HepG2 (cell line): ENCODE measurements around the gene SLC25A45. TPM values are rescaled to one million over a fixed set of nuclear protein-coding genes. Genes with fewer than 3 reads are reported as not detected.

ENCODE experiments used
- JDP2 ChIP-seq: sonication (generic); formaldehyde crosslinking; IDR thresholded peaks from 2 replicates; pipeline ENCODE4 v1.8.1; 2022; ENCODE audit warnings: missing genetic modification reagents, borderline replicate concordance
- KLF11 ChIP-seq: IDR thresholded peaks from 2 replicates; pipeline ENCODE4 v1.6.1; 2016; ENCODE audit warnings: missing compliant biosample characterization
- KLF9 ChIP-seq: IDR thresholded peaks from 2 replicates; pipeline ENCODE4 v1.6.1; 2016; ENCODE audit warnings: low read depth
- MTA3 ChIP-seq: sonication (generic); formaldehyde crosslinking; IDR thresholded peaks from 2 replicates; pipeline ENCODE4 v1.4.0; 2020; ENCODE audit warnings: missing genetic modification reagents
- NCOA1 ChIP-seq: sonication (generic); formaldehyde crosslinking; IDR thresholded peaks from 2 replicates; pipeline ENCODE4 v1.9.0; 2021; ENCODE audit warnings: missing genetic modification reagents
- RBM22 ChIP-seq: fragments of 200-400 bp; formaldehyde crosslinking; optimal IDR thresholded peaks from 2 replicates; pipeline ENCODE3; 2017; ENCODE audit warnings: mild to moderate bottlenecking, low read length, moderate library complexity
- SP5 ChIP-seq: IDR thresholded peaks from 2 replicates; pipeline ENCODE4 v1.6.1; 2016; ENCODE audit warnings: low read depth, borderline replicate concordance
- STAT5B ChIP-seq: sonication (generic); formaldehyde crosslinking; IDR thresholded peaks from 2 replicates; pipeline ENCODE4 v1.4.0; 2020; ENCODE audit warnings: missing genetic modification reagents
- TBX2 ChIP-seq: sonication (generic); formaldehyde crosslinking; IDR thresholded peaks from 2 replicates; pipeline ENCODE4 v1.5.0; 2020; ENCODE audit warnings: missing genetic modification reagents, mild to moderate bottlenecking, borderline replicate concordance
- ZBTB8A ChIP-seq: sonication (generic); formaldehyde crosslinking; IDR thresholded peaks from 2 replicates; pipeline ENCODE4 v1.4.0; 2020; ENCODE audit warnings: mild to moderate bottlenecking, low read depth, missing genetic modification reagents, borderline replicate concordance
- ZNF282 ChIP-seq: fragments of 450-650 bp; IDR thresholded peaks from 2 replicates; pipeline ENCODE4 v1.6.1; 2018; ENCODE audit not compliant: partially characterized antibody
- ZNF343 ChIP-seq: sonication (generic); formaldehyde crosslinking; IDR thresholded peaks from 2 replicates; pipeline ENCODE4 v1.4.0; 2020; ENCODE audit warnings: mild to moderate bottlenecking, missing genetic modification reagents
- ZNF550 ChIP-seq: sonication (generic); formaldehyde crosslinking; IDR thresholded peaks from 2 replicates; pipeline ENCODE4 v1.4.0; 2020; ENCODE audit warnings: mild to moderate bottlenecking, missing genetic modification reagents, borderline replicate concordance
- ZNF644 ChIP-seq: IDR thresholded peaks from 2 replicates; pipeline ENCODE4 v1.6.1; 2016; ENCODE audit warnings: low read depth
- ZNF709 ChIP-seq: sonication (generic); formaldehyde crosslinking; IDR thresholded peaks from 2 replicates; pipeline ENCODE4 v1.5.0; 2020; ENCODE audit warnings: mild to moderate bottlenecking, missing genetic modification reagents
- ZNF747 ChIP-seq: sonication (generic); formaldehyde crosslinking; IDR thresholded peaks from 2 replicates; pipeline ENCODE4 v1.8.1; 2023; ENCODE audit warnings: missing genetic modification reagents, mild to moderate bottlenecking, borderline replicate concordance
- ZNF841 ChIP-seq: sonication (generic); formaldehyde crosslinking; IDR thresholded peaks from 2 replicates; pipeline ENCODE4 v1.8.1; 2023; ENCODE audit warnings: missing genetic modification reagents, borderline replicate concordance
- ZSCAN12 ChIP-seq: sonication (generic); formaldehyde crosslinking; IDR thresholded peaks from 2 replicates; pipeline ENCODE4 v1.9.0; 2021; ENCODE audit warnings: mild to moderate bottlenecking, missing genetic modification reagents
- polyA plus RNA-seq, 8 experiments: library from polyadenylated mRNA; depleted of rRNA in 3 of 8; stranded (reverse) in 7 of 8; unstranded in 1 of 8; fragments of >200 nt; fragmentation: Illumina TruSeq in 4 of 8; extraction: Trizol in 4 of 8; gene quantifications; 2 replicates each; pipeline versions ENCODE4 v1.2.1 to v1.2.3, GENCODE V29; 2011 to 2016; ENCODE audit warnings: low read depth in 4 of 8, missing spikeins in 1 of 8, mixed read lengths in 1 of 8; ENCODE audit not compliant: insufficient read depth in 1 of 8
- total RNA-seq, 5 experiments: library from RNA; depleted of rRNA; stranded (reverse); fragments of >200 nt; fragmentation: Illumina TruSeq; extraction: Trizol; gene quantifications; 2 replicates each; pipeline ENCODE4 v1.2.3, GENCODE V29; 2016; ENCODE audit warnings: low read depth in 1 of 5
- TF ChIP-seq, protein P1 (sequence below): sonication (generic); formaldehyde crosslinking; conservative IDR thresholded peaks from 2 replicates; pipeline ENCODE4 v1.8.0; 2022; ENCODE audit warnings: mild to moderate bottlenecking, moderate library complexity, missing genetic modification reagents
- TF ChIP-seq, protein P2 (sequence below), 2 experiments: fragments of 450-650 bp in 1 of 2; sonication (generic) in 1 of 2; formaldehyde crosslinking in 1 of 2; IDR thresholded peaks; 2 replicates each; pipeline versions ENCODE4 v1.6.1 to v1.8.0; 2016 to 2022; ENCODE audit warnings: antibody characterized with exemption in 1 of 2, mild to moderate bottlenecking in 1 of 2, missing genetic modification reagents in 1 of 2

The SLC25A45 gene
- total and polyA plus RNA-seq, 2 of the 13 experiments (the other 11 are each of a cell fraction or from before 2014, with no cell fraction given): 1.2 to 3.4 TPM

DNA sequence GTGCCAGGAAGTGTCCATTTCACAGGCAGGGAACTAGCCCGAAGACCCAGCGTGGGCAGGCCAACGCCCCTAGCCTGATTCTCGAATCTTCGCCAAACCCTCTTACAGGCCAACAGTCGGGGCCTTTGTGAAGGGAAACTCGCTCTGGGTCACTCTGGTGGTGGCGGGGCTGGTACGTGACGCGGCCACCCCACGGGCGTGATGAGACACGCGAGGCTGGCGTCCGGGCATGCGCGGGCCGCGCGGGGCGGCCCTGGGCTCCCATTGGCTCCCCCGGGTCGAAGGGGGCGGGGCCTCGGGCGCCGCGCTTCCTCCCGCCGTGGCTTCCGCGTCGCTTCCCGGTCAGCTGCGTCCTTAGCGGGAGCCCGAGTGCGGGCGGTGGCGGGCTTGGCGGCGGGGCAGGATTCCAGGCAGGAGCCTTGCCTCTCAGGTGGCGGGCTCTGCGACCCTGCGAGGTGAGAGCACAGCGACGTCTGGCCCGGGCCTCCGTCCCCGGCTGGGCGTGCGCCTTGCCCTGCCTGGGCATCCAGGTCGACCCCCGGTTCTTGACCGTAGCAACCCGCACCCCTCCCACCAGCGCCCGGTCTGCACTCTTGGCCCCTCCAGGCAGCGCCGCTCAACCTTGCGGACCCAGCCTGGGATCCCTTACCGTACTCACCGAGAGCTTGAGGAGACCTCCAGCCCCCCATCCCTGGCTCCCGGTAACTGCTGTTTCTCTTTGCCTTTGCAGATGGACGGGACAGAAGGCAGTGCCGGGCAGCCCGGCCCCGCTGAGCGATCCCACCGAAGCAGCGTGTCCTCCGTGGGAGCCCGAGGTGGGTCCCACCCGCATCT, 4.1 kb upstream of the SLC25A45 start, which contains the start of gene FRMD8 (continued):
- no peak for TF ChIP-seq ZNF550 (CRISPR knock-in tag)
- TF ChIP-seq KLF9 (CRISPR knock-in tag): no peak
- no peak for TF ChIP-seq STAT5B (CRISPR knock-in tag)
- TF ChIP-seq ZSCAN12: no peak; the same call in 1 of the 2 replicates
- TF ChIP-seq, protein P1, sequence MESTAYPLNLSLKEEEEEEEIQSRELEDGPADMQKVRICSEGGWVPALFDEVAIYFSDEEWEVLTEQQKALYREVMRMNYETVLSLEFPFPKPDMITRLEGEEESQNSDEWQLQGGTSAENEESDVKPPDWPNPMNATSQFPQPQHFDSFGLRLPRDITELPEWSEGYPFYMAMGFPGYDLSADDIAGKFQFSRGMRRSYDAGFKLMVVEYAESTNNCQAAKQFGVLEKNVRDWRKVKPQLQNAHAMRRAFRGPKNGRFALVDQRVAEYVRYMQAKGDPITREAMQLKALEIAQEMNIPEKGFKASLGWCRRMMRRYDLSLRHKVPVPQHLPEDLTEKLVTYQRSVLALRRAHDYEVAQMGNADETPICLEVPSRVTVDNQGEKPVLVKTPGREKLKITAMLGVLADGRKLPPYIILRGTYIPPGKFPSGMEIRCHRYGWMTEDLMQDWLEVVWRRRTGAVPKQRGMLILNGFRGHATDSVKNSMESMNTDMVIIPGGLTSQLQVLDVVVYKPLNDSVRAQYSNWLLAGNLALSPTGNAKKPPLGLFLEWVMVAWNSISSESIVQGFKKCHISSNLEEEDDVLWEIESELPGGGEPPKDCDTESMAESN: peak; percentile 77
- TF ChIP-seq ZNF343 (CRISPR knock-in tag): peak; percentile 92
- TF ChIP-seq JDP2 (CRISPR knock-in tag): no peak
- peak; percentile 89 for TF ChIP-seq ZNF709 (CRISPR knock-in tag)
- no peak for TF ChIP-seq ZNF841
- no peak for TF ChIP-seq ZBTB8A (CRISPR knock-in tag)
- TF ChIP-seq, protein P2, sequence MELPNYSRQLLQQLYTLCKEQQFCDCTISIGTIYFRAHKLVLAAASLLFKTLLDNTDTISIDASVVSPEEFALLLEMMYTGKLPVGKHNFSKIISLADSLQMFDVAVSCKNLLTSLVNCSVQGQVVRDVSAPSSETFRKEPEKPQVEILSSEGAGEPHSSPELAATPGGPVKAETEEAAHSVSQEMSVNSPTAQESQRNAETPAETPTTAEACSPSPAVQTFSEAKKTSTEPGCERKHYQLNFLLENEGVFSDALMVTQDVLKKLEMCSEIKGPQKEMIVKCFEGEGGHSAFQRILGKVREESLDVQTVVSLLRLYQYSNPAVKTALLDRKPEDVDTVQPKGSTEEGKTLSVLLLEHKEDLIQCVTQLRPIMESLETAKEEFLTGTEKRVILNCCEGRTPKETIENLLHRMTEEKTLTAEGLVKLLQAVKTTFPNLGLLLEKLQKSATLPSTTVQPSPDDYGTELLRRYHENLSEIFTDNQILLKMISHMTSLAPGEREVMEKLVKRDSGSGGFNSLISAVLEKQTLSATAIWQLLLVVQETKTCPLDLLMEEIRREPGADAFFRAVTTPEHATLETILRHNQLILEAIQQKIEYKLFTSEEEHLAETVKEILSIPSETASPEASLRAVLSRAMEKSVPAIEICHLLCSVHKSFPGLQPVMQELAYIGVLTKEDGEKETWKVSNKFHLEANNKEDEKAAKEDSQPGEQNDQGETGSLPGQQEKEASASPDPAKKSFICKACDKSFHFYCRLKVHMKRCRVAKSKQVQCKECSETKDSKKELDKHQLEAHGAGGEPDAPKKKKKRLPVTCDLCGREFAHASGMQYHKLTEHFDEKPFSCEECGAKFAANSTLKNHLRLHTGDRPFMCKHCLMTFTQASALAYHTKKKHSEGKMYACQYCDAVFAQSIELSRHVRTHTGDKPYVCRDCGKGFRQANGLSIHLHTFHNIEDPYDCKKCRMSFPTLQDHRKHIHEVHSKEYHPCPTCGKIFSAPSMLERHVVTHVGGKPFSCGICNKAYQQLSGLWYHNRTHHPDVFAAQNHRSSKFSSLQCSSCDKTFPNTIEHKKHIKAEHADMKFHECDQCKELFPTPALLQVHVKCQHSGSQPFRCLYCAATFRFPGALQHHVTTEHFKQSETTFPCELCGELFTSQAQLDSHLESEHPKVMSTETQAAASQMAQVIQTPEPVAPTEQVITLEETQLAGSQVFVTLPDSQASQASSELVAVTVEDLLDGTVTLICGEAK (IDR thresholded peaks at IDR 0.05): no peak
- TF ChIP-seq, protein P2 (CRISPR knock-in tag; IDR thresholded peaks at IDR 0.05): no peak; the same call in 1 of the 2 replicates
- no peak for TF ChIP-seq RBM22
- peak; percentile 70; the same call in 1 of the 2 replicates for TF ChIP-seq TBX2 (CRISPR knock-in tag)
- TF ChIP-seq MTA3 (CRISPR knock-in tag): no peak
- TF ChIP-seq KLF11 (CRISPR knock-in tag): 0 out of 2 replicates have a peak, but pooled peaks have one; percentile 47
- TF ChIP-seq NCOA1: no peak
- no peak for TF ChIP-seq ZNF644
- no peak for TF ChIP-seq SP5 (CRISPR knock-in tag)
- no peak; the same call in 1 of the 2 replicates for TF ChIP-seq ZNF747 (CRISPR knock-in tag)
- no peak for TF ChIP-seq ZNF282
